DMS 273 (cell line): ENCODE measurements around the gene ERFE.

Experiments used
- DNase-seq: peaks from one replicate; lab custom pipeline; 2025; ENCODE audit not compliant: unreplicated experiment; lab: John Stamatoyannopoulos, UW

Gene ERFE

GRCh38 chr2:238155051-238155760, 3.6 kb upstream of the ERFE start:
- DNase-seq = no peak

GRCh38 chr2:238155761-238156694, 2.7 kb upstream of the ERFE start:
- DNase-seq = no peak

GRCh38 chr2:238157506-238158017, 1.2 kb upstream of the ERFE start:
- no peak for DNase-seq

- no peak for DNase-seq
These were observed 707 bp upstream of the ERFE start for GRCh38 chr2:238158018-238158508.

GRCh38 chr2:238159071-238159539, 335 bp downstream of the ERFE start:
- peak; percentile 63 for DNase-seq

- DNase-seq = no peak
These were observed 963 bp downstream of the ERFE start for GRCh38 chr2:238159661-238160205.

- DNase-seq = peak; percentile 46
These were observed 1.7 kb downstream of the ERFE start for GRCh38 chr2:238160206-238161129.

GRCh38 chr2:238161291-238162051, 2.7 kb downstream of the ERFE start:
- no peak for DNase-seq

GRCh38 chr2:238162251-238162845, 3.6 kb downstream of the ERFE start:
- peak; percentile 36 for DNase-seq

GRCh38 chr2:238162846-238163441, 4.2 kb downstream of the ERFE start:
- no peak for DNase-seq

- DNase-seq = peak; percentile 46
These were observed 4.9 kb downstream of the ERFE start for GRCh38 chr2:238163481-238164198.

GRCh38 chr2:238164906-238165287, 6.1 kb downstream of the ERFE start:
- DNase-seq = no peak

- peak; percentile 27 for DNase-seq
These were observed 6.6 kb downstream of the ERFE start for GRCh38 chr2:238165288-238165921.

GRCh38 chr2:238166391-238167343, 7.9 kb downstream of the ERFE start:
- no peak for DNase-seq

GRCh38 chr2:238167344-238167715, 8.6 kb downstream of the ERFE start:
- DNase-seq = no peak

GRCh38 chr2:238167761-238168160, 9.0 kb downstream of the ERFE start:
- no peak for DNase-seq
